ENCODE measurements around the gene ISYNA1. TPM values are rescaled to one million over a fixed set of nuclear protein-coding genes. Genes with fewer than 3 reads are reported as not detected.

The ISYNA1 gene
- total and polyA plus RNA-seq, 2 donors (not counting 3 experiments of a cell fraction or from before 2014, with no cell fraction given), result 69.0 to 70.2 TPM

DNA sequence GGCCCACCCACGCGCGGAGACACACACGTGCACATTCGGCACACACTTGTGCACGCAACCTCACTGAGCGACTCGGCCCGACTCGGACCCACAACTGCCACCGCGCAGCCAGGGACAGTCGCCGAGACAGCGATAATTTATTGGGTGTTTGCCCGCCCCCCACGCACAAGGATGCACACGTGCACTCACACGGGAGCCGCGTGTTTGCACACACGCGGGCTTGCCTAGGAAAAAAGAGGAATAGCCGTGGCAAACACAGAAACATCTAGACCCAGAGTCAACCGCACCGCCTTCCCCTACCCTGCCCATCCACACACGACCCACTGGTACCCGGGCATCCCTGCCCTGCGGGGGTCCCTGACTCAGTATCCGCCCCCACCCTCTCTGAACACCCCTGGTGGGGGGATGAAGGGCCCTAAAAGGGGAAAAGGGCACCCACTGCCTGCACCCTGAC, 19.9 kb downstream of the ISYNA1 start:
- no TSS peak for BruUV-seq (replicated peaks)
- Histone ChIP-seq H4K20me1 (replicated peaks; ENCODE audit: control insufficient read depth, extremely low read depth, insufficient read depth, low read length) (no peaks in the 10 kb centered on the region), H3K4me3 (replicated peaks in 1 of 3; ENCODE audit: insufficient read depth in 1 of 3, low read depth in 1 of 3, low read length in 3 of 3) (no peak overlapping the region), H3K36me3 (ENCODE audit: control insufficient read depth in 2 of 2, extremely low read depth in 1 of 2, insufficient read depth in 2 of 2, low read length in 2 of 2) (no peaks in the 10 kb centered on the region), H3K27me3 (ENCODE audit: control insufficient read depth in 2 of 2, insufficient read depth in 2 of 2, low read length in 2 of 2) (no peaks in the 10 kb centered on the region), H3K9ac (replicated peaks; ENCODE audit: extremely low read depth, insufficient read depth, low read length) (no peak overlapping the region), H2AFZ (ENCODE audit: low read depth, low read length) (no peak overlapping the region), H3K4me1 (ENCODE audit: control insufficient read depth, extremely low read depth, insufficient read depth, low read length) (peaks cover 46% of the 10 kb centered on the region), H3K27ac (ENCODE audit: insufficient read depth, low read depth, low read length) (peak overlapping the region; percentile 7), H3K4me2 (ENCODE audit: insufficient read depth, low read length) (no peak overlapping the region), H3K79me2 (ENCODE audit: control insufficient read depth, insufficient read depth, low read length) (peaks cover 37% of the 10 kb centered on the region), H3K9me3 (replicated peaks; ENCODE audit: control insufficient read depth, insufficient read depth, low read length) (no peaks in the 10 kb centered on the region), H3K9me1 (replicated peaks; ENCODE audit: control insufficient read depth, extremely low read depth, insufficient read depth, low read length) (no peaks in the 10 kb centered on the region)
- TF ChIP-seq, protein P1, sequence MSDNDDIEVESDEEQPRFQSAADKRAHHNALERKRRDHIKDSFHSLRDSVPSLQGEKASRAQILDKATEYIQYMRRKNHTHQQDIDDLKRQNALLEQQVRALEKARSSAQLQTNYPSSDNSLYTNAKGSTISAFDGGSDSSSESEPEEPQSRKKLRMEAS (IDR thresholded peaks at IDR 0.05; ENCODE audit: insufficient read depth, insufficient read length), result peak; percentile 18
- TF ChIP-seq EZH2 (IDR thresholded peaks at IDR 0.05; ENCODE audit: borderline replicate concordance, low read depth, low read length, severe bottlenecking), result no peak
- intact Hi-C loops (cut with micrococcal nuclease), result no loop called here
- FAIRE-seq, result no peak
- POLR2A ChIA-PET, result interaction anchor here (0.5 to 5.8 kb wide), 4 partner anchors 32 to 329 kb away, joined by 5 to 58 read pairs (median 8); partner anchors contain the start of genes GDF15 and JUND
- CTCF ChIA-PET, result interaction anchor here (0.9 to 11.1 kb wide), 8 partner anchors 11 to 138 kb away, joined by 3 to 119 read pairs (median 8); partner anchors contain the start of genes GDF15 and JUND
- DNase-seq (ENCODE audit: low read depth, low spot score), result no peak
- dilution Hi-C loops (cut with MboI; ENCODE audit: extremely low pct_ligation_motif_present, low sequenced_read_pairs), result no loop called here

- Histone ChIP-seq H3K27me3 (ENCODE audit: control insufficient read depth in 2 of 2, insufficient read depth in 2 of 2, low read length in 2 of 2) (no peaks in the 10 kb centered on the region), H3K4me1 (ENCODE audit: control insufficient read depth, extremely low read depth, insufficient read depth, low read length) (peaks cover 41% of the 10 kb centered on the region), H3K27ac (ENCODE audit: insufficient read depth, low read depth, low read length) (peak overlapping the region; percentile 98), H3K9ac (replicated peaks; ENCODE audit: extremely low read depth, insufficient read depth, low read length) (peak overlapping the region; percentile 88), H3K4me3 (replicated peaks in 1 of 3; ENCODE audit: insufficient read depth in 1 of 3, low read depth in 1 of 3, low read length in 3 of 3) (peak overlapping the region in 1 of 3 experiments; percentile 17), H3K4me2 (ENCODE audit: insufficient read depth, low read length) (peak overlapping the region; percentile 59), H3K9me3 (replicated peaks; ENCODE audit: control insufficient read depth, insufficient read depth, low read length) (no peaks in the 10 kb centered on the region), H3K9me1 (replicated peaks; ENCODE audit: control insufficient read depth, extremely low read depth, insufficient read depth, low read length) (no peaks in the 10 kb centered on the region), H2AFZ (ENCODE audit: low read depth, low read length) (peak overlapping the region; percentile 63), H4K20me1 (replicated peaks; ENCODE audit: control insufficient read depth, extremely low read depth, insufficient read depth, low read length) (no peaks in the 10 kb centered on the region), H3K79me2 (ENCODE audit: control insufficient read depth, insufficient read depth, low read length) (peaks cover 31% of the 10 kb centered on the region), H3K36me3 (ENCODE audit: control insufficient read depth in 2 of 2, extremely low read depth in 1 of 2, insufficient read depth in 2 of 2, low read length in 2 of 2) (no peaks in the 10 kb centered on the region)
- POLR2A ChIA-PET, result interaction anchor here (0.5 to 5.8 kb wide), 3 partner anchors 32 to 328 kb away, joined by 5 to 58 read pairs (median 8); partner anchors contain the start of genes GDF15 and JUND
- dilution Hi-C loops (cut with MboI; ENCODE audit: extremely low pct_ligation_motif_present, low sequenced_read_pairs), result no loop called here
- TF ChIP-seq, protein P1 (IDR thresholded peaks at IDR 0.05; ENCODE audit: insufficient read depth, insufficient read length), result no peak
- TF ChIP-seq POLR2AphosphoS5 (IDR thresholded peaks at IDR 0.05; ENCODE audit: insufficient read depth, low read depth, low read length), result peak; percentile 92
- DNase-seq (ENCODE audit: low read depth, low spot score) (peak; percentile 85), FAIRE-seq (peak; percentile 79)
- intact Hi-C loops (cut with micrococcal nuclease), result loop anchor here (2.0 kb wide), 5 partner anchors 31 to 225 kb away; partner anchors contain the start of genes GDF15 and MPV17L2
- TSS peak; percentile 51 for BruUV-seq (replicated peaks)
- CTCF ChIA-PET, result interaction anchor here (0.9 to 11.1 kb wide), 9 partner anchors 11 to 137 kb away, joined by 3 to 119 read pairs (median 8); partner anchors contain the start of genes GDF15 and JUND
These were observed 20.5 kb downstream of the ISYNA1 start for GRCh38 chr19:18417250-18418028.
